ENCODE results near the gene CDSN. TPM values are rescaled to one million over a fixed set of nuclear protein-coding genes. Genes with fewer than 3 reads are reported as not detected.
"Not testable (repeated sequence)": the region's sequence is repeated elsewhere in the genome, so short reads cannot be mapped to it uniquely, and the experiment has no call there.

CDSN gene
- total RNA-seq, 1 donor from 2014 or later: 1.5 TPM

DNA sequence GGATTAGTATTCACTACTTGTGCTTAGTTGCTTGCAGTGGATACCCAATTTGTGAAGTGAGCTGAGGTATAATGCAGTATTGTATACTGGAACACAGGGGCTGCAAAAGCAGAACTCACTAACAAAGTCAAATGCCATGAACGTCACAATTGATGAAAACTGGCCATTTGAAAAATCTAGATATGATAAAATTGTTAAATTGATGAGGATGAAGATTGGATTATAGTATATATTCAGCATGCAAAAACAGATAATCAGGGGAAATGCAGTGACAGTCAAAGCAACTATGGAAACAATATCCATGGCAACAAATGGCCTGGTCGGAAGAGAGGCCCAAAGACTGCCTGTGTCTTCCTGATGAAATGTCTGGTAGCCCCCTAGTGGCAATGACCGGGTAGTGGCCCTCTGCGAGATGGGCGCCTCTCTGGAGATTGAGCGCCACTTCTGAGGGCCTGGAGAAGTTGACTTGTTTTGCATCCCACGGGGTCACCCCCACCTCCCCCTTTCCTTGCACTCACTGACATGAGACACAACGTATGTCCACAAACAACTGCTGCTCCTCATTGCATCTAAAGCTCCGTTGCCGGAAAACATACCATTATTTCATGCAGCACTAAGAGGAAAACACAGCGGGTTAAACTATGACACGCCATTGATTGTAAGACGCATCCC lies 51.4 kb downstream of the CDSN start:
- peak in 1 of 2 donors; percentile 14 for TF ChIP-seq POLR2AphosphoS5 (IDR thresholded peaks at IDR 0.05; ENCODE audit: insufficient read depth in 1 of 2, low read depth in 1 of 2)
- no peak for TF ChIP-seq POLR2A (IDR thresholded peaks at IDR 0.05)
- TF ChIP-seq, protein P1, sequence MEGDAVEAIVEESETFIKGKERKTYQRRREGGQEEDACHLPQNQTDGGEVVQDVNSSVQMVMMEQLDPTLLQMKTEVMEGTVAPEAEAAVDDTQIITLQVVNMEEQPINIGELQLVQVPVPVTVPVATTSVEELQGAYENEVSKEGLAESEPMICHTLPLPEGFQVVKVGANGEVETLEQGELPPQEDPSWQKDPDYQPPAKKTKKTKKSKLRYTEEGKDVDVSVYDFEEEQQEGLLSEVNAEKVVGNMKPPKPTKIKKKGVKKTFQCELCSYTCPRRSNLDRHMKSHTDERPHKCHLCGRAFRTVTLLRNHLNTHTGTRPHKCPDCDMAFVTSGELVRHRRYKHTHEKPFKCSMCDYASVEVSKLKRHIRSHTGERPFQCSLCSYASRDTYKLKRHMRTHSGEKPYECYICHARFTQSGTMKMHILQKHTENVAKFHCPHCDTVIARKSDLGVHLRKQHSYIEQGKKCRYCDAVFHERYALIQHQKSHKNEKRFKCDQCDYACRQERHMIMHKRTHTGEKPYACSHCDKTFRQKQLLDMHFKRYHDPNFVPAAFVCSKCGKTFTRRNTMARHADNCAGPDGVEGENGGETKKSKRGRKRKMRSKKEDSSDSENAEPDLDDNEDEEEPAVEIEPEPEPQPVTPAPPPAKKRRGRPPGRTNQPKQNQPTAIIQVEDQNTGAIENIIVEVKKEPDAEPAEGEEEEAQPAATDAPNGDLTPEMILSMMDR (IDR thresholded peaks at IDR 0.05): peak; percentile 38 to 72 (median 53)
- H3K36me3 ChIP-seq: no peaks in the 10 kb centered on the region
- intact Hi-C loops (cut with DNase I): loop anchor here (5.0 kb wide), 1 partner anchor 147 kb away; no protein-coding TSS in a partner anchor

DNA sequence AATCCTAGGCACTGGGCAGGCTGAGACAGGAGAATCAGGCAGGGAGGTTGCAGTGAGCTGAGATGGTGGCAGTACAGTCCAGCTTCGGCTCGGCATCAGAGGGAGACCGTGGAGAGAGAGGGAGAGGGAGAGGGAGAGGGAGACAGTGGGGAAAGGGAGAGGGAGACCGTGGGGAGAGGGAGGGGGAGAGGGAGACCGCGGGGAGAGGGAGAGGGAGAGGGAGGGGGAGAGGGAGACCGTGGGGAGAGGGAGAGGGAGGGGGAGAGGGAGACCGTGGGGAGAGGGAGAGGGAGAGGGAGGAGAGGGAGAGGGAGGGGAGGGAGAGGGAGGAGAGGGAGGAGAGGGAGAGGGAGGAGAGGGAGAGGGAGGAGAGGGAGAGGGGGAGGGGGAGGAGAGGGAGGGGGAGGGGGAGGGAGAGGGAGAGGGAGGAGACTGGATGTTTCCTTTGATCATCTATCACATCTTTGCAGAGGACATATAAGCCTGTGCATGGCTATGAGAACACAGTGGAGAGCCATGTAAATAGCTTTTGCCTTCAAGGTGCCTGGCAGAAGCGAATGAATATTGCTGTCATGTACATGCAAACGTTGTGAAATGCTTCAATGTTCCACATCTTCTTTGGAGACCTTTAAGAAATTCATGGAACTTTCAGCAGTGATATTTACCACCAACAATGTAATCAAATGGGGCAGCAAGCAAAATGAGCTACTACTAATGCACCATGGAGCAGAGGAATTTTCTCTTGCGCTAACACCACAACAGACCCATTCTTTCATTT lies 52.2 kb downstream of the CDSN start:
- H3K36me3 ChIP-seq; H3K4me3 ChIP-seq; DNase-seq (ENCODE audit: extremely low spot score in 2 of 2); H3K27ac ChIP-seq; H3K9me3 ChIP-seq; H3K27me3 ChIP-seq: not testable (repeated sequence)
- intact Hi-C loops (cut with DNase I): loop anchor here (5.0 kb wide), 1 partner anchor 146 kb away; no protein-coding TSS in a partner anchor
- H3K4me1 ChIP-seq: peaks cover 10% of the 10 kb centered on the region

More for the DNA sequence above, 51.4 kb downstream of the CDSN start:
- Histone ChIP-seq H3K4me3 (no peak overlapping the region), H3K27me3 (no peaks in the 10 kb centered on the region), H3K4me1 (peaks cover 10% of the 10 kb centered on the region), H3K9me3 (no peaks in the 10 kb centered on the region), H3K27ac (no peak overlapping the region)
- no peak for DNase-seq (ENCODE audit: extremely low spot score in 2 of 2)

DNA sequence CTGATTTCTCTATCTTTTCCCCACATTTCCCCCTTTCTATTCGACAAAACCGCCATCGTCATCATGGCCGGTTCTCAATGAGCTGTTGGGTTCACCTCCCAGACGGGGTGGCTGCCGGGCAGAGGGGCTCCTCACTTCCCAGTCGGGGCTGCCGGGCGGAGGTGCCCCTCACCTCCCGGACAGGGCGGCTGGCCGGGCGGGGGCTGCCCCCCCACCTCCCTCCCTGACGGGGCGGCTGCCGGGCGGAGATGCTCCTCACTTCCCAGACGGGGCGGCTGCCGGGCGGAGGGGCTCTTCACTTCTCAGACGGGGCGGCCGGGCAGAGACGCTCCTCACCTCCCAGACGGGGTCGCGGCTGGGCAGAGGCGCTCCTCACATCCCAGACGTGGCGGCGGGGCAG lies 53.2 kb downstream of the CDSN start:
- not testable (repeated sequence) for H3K27ac ChIP-seq, H3K4me1 ChIP-seq
- intact Hi-C loops (cut with DNase I): loop anchor here (5.0 kb wide), 1 partner anchor 145 kb away; no protein-coding TSS in a partner anchor

DNA sequence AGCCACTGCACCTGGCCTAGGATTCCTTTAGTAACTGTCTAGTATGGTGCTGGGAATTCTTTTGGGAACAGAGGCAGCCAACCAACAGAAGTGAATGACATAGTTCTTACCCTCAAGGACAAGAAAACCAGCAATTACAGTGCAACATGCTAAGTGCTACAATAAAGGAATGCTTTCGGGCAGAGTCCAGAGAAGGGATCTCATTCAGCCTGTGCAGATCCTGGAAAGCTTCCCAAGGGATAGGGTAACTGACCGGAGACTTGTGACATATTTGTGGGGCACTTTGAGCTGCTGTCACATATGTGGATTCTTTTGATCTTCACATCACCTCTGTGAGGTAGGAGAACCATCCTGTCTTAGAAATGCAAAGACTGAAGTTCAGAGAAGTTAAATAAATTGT lies 54.7 kb downstream of the CDSN start:
- H3K4me1 ChIP-seq: no peaks in the 10 kb centered on the region
- no peaks in the 10 kb centered on the region for H3K9me3 ChIP-seq
- no peak overlapping the region for H3K27ac ChIP-seq
- intact Hi-C loops (cut with DNase I): loop anchor here (5.0 kb wide), 1 partner anchor 143 kb away; no protein-coding TSS in a partner anchor
- no peaks in the 10 kb centered on the region for H3K36me3 ChIP-seq
- no peak for DNase-seq (ENCODE audit: extremely low spot score in 2 of 2)
- H3K27me3 ChIP-seq: no peaks in the 10 kb centered on the region
- TF ChIP-seq POLR2A (IDR thresholded peaks at IDR 0.05) (no peak), POLR2AphosphoS5 (IDR thresholded peaks at IDR 0.05; ENCODE audit: insufficient read depth in 1 of 2, low read depth in 1 of 2) (no peak)
- TF ChIP-seq, protein P1 (IDR thresholded peaks at IDR 0.05): no peak
- H3K4me3 ChIP-seq: no peak overlapping the region

More for the DNA sequence above, 53.2 kb downstream of the CDSN start:
- not testable (repeated sequence) for H3K36me3 ChIP-seq; H3K4me3 ChIP-seq; DNase-seq (ENCODE audit: extremely low spot score in 2 of 2); H3K9me3 ChIP-seq; H3K27me3 ChIP-seq

Small RNAs within 50 kb of the gene (small RNA-seq; reads per million reads assigned to genes)
- not detected for gene POLR2LP1
- not detected for gene RNU6-1133P

Other genes starting within 250 kb of the CDSN start
- gene DDR1, start 235.9 kb downstream of the CDSN start, total RNA-seq: 71.5 TPM
- gene GTF2H4, start 212.2 kb downstream of the CDSN start, total RNA-seq: 16.7 TPM
- gene VARS2, start 206.2 kb downstream of the CDSN start, total RNA-seq: 18.9 TPM
- gene SFTA2, start 188.3 kb downstream of the CDSN start, total RNA-seq: not detected
- gene MUCL3, start 179.5 kb downstream of the CDSN start, total RNA-seq: 0.49 TPM
- 207 TPM for gene MUC21, start 136.7 kb downstream of the CDSN start, total RNA-seq
- gene MUC22, start 110.0 kb downstream of the CDSN start, total RNA-seq: 2.9 TPM
- gene C6orf15, start 7.9 kb downstream of the CDSN start, total RNA-seq: not detected
- gene PSORS1C1, start 5.6 kb downstream of the CDSN start, total RNA-seq: 9.6 TPM
- gene PSORS1C2, start 18.6 kb upstream of the CDSN start, total RNA-seq: not detected
- 21.9 TPM for gene CCHCR1, start 37.4 kb upstream of the CDSN start, total RNA-seq
- gene TCF19, start 38.1 kb upstream of the CDSN start, total RNA-seq: 8.8 TPM
- gene POU5F1, start 50.2 kb upstream of the CDSN start, total RNA-seq: 0.98 TPM
- gene HLA-C, start 151.6 kb upstream of the CDSN start, total RNA-seq: 639 TPM
- 921 TPM for gene HLA-B, start 236.7 kb upstream of the CDSN start, total RNA-seq